ENCODE results near the gene MCM8. TPM values are rescaled to one million over a fixed set of nuclear protein-coding genes. Genes with fewer than 3 reads are reported as not detected.

Gene MCM8
- polyA plus RNA-seq, 3 donors: 0.07 to 0.51 (median 0.18) TPM

DNA sequence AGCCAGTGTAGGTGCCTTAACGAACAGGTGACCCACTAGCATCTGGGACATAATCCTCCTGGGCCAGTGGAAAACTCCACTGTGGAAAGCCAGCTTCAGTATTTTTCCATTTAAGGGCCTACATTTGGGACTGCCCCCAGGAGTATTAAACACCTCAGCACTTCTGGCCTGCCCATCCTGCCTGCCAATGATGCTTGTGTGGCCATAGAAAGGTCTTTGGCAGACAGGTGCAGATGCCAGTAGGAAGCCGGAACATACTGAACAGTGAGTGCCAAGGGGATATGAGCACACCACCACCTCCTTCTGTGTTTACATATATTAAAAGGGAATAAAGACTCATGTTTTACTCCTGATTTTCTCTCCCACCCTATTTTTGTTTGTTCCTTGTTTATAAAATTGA lies 19.9 kb downstream of the MCM8 start:
- TF ChIP-seq, protein P1, sequence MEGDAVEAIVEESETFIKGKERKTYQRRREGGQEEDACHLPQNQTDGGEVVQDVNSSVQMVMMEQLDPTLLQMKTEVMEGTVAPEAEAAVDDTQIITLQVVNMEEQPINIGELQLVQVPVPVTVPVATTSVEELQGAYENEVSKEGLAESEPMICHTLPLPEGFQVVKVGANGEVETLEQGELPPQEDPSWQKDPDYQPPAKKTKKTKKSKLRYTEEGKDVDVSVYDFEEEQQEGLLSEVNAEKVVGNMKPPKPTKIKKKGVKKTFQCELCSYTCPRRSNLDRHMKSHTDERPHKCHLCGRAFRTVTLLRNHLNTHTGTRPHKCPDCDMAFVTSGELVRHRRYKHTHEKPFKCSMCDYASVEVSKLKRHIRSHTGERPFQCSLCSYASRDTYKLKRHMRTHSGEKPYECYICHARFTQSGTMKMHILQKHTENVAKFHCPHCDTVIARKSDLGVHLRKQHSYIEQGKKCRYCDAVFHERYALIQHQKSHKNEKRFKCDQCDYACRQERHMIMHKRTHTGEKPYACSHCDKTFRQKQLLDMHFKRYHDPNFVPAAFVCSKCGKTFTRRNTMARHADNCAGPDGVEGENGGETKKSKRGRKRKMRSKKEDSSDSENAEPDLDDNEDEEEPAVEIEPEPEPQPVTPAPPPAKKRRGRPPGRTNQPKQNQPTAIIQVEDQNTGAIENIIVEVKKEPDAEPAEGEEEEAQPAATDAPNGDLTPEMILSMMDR (IDR thresholded peaks at IDR 0.05): no peak
- Histone ChIP-seq H3K4me1 (ENCODE audit: control insufficient read depth in 1 of 2, insufficient read depth in 2 of 2, low read length in 2 of 2) (peaks cover 6 to 10% of the 10 kb centered on the region in 2 donors), H3K79me2 (ENCODE audit: insufficient read depth, low read length) (no peaks in the 10 kb centered on the region), H2AFZ (ENCODE audit: insufficient read depth, low read depth, low read length, poor library complexity, severe bottlenecking) (no peak overlapping the region), H3K27me3 (ENCODE audit: control insufficient read depth in 2 of 2, insufficient read depth in 2 of 2, low read length in 2 of 2) (no peaks in the 10 kb centered on the region), H3K9ac (ENCODE audit: insufficient read depth, low read length, poor library complexity, severe bottlenecking) (no peak overlapping the region), H3K4me3 (replicated peaks in 1 of 3; ENCODE audit: low read depth in 2 of 3, low read length in 3 of 3) (no peak overlapping the region), H3K36me3 (replicated peaks in 1 of 2; ENCODE audit: control insufficient read depth in 1 of 2, insufficient read depth in 2 of 2, low read length in 2 of 2) (peaks cover 20 to 53% of the 10 kb centered on the region in 2 donors), H3K27ac (ENCODE audit: low read depth in 1 of 2, low read length in 2 of 2) (no peak overlapping the region), H3K9me3 (replicated peaks in 1 of 2; ENCODE audit: control insufficient read depth in 1 of 2, insufficient read depth in 1 of 2, low read length in 2 of 2) (no peaks in the 10 kb centered on the region), H3K4me2 (replicated peaks; ENCODE audit: extremely low read depth, low read length, poor library complexity, severe bottlenecking) (no peak overlapping the region), H4K20me1 (ENCODE audit: insufficient read depth, low read length) (no peaks in the 10 kb centered on the region)
- intact Hi-C loops (cut with micrococcal nuclease): no loop called here
- Mint-ChIP-seq H3K4me1 (peaks cover 6% of the 10 kb centered on the region), H3K36me3 (peaks cover 32 to 62% of the 10 kb centered on the region in 2 donors), H3K27ac (peak overlapping the region in 3 of 7 donors; percentile 21 to 87 (median 48)), H3K27me3 (ENCODE audit: low read depth in 3 of 3) (no peaks in the 10 kb centered on the region), H3K9me3 (no peaks in the 10 kb centered on the region), H3K4me3 (no peak overlapping the region)
- WGBS (ENCODE audit: insufficient coverage): 100% methylated on average over 1 of the region's 2 CpGs
- no peak for DNase-seq

DNA sequence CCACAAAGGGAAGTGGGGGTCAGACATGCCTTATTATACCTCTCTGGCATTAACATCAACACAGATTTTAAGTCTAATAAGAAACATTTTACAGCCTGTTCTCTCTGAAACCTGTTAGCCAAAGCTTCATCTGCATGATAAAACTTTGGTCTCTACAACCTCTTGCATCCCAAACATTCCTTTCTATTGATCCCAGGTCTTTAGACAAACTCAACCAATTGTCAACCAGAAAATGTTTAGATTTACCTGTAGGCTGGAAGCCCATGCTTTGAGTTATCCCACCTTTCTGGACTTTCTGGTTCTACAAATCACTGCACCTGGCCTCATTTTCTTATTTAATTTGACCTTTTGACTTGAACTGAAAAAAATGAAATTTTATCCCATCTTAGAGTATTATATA lies 20.8 kb downstream of the MCM8 start:
- H3K27ac Mint-ChIP-seq: no peak overlapping the region
- no peak overlapping the region for H3K4me3 ChIP-seq (replicated peaks in 1 of 3; ENCODE audit: low read depth in 2 of 3, low read length in 3 of 3)
- H3K4me1 ChIP-seq (ENCODE audit: control insufficient read depth in 1 of 2, insufficient read depth in 2 of 2, low read length in 2 of 2): peaks cover 6 to 10% of the 10 kb centered on the region in 2 donors
- no peak overlapping the region for H2AFZ ChIP-seq (ENCODE audit: insufficient read depth, low read depth, low read length, poor library complexity, severe bottlenecking)
- H3K4me2 ChIP-seq (replicated peaks; ENCODE audit: extremely low read depth, low read length, poor library complexity, severe bottlenecking): no peak overlapping the region
- H3K4me3 Mint-ChIP-seq: no peak overlapping the region
- peaks cover 17 to 48% of the 10 kb centered on the region in 2 donors for H3K36me3 ChIP-seq (replicated peaks in 1 of 2; ENCODE audit: control insufficient read depth in 1 of 2, insufficient read depth in 2 of 2, low read length in 2 of 2)
- H3K4me1 Mint-ChIP-seq: peaks cover 6% of the 10 kb centered on the region
- no peak overlapping the region for H3K27ac ChIP-seq (ENCODE audit: low read depth in 1 of 2, low read length in 2 of 2)
- no peaks in the 10 kb centered on the region for H3K79me2 ChIP-seq (ENCODE audit: insufficient read depth, low read length)
- H4K20me1 ChIP-seq (ENCODE audit: insufficient read depth, low read length): no peaks in the 10 kb centered on the region
- H3K9me3 ChIP-seq (replicated peaks in 1 of 2; ENCODE audit: control insufficient read depth in 1 of 2, insufficient read depth in 1 of 2, low read length in 2 of 2): no peaks in the 10 kb centered on the region
- no peaks in the 10 kb centered on the region for H3K27me3 Mint-ChIP-seq (ENCODE audit: low read depth in 3 of 3)
- H3K9ac ChIP-seq (ENCODE audit: insufficient read depth, low read length, poor library complexity, severe bottlenecking): no peak overlapping the region
- TF ChIP-seq, protein P1 (IDR thresholded peaks at IDR 0.05): no peak
- H3K27me3 ChIP-seq (ENCODE audit: control insufficient read depth in 2 of 2, insufficient read depth in 2 of 2, low read length in 2 of 2): no peaks in the 10 kb centered on the region
- no peaks in the 10 kb centered on the region for H3K9me3 Mint-ChIP-seq
- H3K36me3 Mint-ChIP-seq: peaks cover 26 to 56% of the 10 kb centered on the region in 2 donors
- no peak for DNase-seq
- intact Hi-C loops (cut with micrococcal nuclease): no loop called here
